ENCODE results near the gene MRPL1.
A peak's percentile ranks its signal among the peaks of the same experiment; 100 is the strongest.

Gene MRPL1

DNA sequence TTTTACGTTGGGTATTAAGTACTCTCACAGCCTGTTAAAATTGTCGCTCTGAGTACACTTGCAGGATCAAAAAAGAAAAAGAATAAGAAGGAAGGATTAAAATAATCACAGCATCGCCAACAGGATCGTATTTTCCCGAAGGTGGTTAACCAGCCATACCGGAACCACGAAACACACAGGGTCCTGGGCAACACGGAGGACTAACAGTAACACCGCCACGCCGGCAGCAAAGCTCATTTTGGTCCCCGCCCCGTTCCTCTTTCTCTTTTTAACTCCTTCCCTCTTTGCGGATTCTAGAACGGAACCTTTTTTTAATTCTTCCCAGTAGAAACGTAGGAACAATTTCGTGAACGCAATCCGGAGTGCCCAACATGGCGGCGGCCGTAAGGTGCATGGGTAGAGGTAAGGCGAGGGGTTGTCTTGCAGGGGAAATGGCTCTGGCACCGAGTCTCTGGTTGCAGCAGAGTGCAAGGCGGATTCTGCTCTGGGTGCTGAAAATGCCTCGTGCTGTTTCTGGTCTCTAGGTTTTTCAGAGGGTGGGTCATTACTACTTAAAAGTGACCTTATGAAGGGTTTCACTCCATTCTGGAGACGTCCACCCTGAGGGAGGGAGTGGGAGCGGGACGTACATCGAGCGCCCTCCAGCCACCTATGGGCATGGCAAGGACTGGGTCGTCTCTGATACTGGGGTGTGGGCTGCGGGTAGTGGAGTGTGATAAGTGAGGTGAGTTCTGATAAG, at the start of gene MRPL1:
MRPL1 (plus strand) TSS at position 353 of the 739 bp plus-strand sequence; CDS start at position 372, 19 bp downstream.
- DNase-seq (ENCODE audit: low spot score), result peak; percentile 80

DNA sequence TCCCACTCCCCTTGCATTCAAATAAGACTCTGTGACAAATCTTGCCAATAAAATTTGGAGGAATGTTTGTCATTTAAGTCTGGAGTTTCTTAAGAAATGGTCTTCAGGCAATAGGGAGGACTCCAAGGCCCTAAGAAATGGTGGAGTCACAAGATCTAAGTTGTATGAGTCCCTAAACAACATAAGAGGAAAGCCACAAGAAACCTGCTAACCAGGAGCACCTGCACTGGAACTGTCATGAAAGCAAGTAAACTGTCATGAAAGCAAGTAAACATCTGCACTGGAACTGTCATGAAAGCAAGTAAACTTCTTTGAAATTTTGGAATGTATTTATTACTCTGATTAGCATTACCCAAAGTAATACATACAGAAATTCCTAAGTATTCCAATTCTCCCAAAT, 47.0 kb upstream of the MRPL1 start:
- no peak for DNase-seq (ENCODE audit: low spot score)

DNA sequence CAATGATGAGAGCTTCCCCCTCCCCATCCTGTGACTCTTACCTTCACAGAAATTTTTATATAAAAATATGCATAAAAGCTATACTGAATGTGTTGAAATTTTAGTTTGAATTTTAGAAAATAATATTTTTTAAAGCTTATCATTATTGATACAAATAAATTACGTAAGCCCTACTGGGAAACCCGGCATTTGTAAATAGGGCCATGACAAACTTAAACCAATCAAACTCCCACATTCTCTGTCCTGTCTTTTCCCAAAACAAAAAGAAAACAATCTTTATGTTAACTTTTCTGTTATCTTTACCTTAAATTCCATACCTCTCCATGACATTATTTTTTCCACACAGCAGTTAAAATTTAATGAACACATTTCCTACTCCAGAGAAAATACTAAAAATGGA, 46.1 kb upstream of the MRPL1 start:
- no peak for DNase-seq (ENCODE audit: low spot score)

DNA sequence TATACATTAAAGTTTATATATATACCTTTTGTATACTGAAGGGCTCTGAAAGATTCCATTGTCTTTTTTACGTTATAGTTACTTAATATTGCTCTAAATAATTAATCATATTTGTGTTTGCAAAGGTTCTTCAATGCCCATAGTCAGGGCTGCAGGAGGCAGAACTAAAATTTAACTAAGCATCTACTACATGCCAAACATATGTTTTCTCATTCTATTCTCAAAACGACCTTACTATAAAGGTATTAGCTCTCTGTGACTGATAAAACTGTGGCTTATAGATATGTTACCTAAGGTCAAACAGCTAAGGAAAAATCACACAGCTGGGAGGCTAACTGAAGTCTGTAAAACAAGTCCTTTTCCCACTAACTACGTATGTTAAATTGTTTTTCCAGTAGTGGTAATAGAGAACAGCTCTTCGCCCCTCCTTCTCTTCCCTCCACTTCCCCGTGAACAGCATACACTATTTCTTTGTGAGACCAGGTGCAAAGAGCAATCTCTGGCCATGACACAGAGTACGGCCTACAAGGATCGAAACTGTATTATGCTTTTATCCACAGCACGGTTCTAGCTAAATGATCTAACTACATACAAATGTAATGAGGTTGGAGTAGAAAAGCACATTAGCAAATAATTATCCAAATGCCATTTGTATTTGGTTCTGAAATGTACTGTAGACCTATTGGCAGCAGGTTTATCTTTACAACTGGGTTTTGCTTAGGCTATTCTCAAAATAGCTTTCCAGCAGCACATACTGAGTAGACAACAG, 45.1 kb upstream of the MRPL1 start:
- no peak for DNase-seq (ENCODE audit: low spot score)

DNA sequence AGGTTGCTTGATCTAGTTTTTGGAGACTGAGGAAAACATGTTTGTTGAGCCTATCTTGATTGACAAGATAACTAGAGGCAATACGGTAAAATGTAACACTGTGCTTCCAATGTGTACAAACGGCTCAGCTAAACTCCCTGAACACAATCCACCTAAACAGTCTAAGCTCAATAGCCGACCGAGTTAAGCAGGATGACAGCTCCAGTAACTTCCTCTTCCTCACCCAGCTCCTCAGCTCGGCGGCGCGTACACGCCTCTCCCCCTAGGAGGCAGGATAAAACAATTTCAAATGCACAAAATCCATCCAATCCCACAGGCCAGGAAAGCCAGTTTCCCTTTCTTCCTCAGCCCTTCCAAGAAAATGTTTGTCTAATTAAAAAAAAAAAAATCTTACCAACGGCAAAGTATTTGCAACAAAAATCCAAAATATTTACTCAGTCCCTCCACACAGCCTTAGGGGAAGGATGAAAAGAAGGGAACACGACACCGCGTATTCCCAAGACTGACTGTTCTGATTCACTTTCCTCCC, 44.5 kb upstream of the MRPL1 start:
- peak; percentile 72 for DNase-seq (ENCODE audit: low spot score)

DNA sequence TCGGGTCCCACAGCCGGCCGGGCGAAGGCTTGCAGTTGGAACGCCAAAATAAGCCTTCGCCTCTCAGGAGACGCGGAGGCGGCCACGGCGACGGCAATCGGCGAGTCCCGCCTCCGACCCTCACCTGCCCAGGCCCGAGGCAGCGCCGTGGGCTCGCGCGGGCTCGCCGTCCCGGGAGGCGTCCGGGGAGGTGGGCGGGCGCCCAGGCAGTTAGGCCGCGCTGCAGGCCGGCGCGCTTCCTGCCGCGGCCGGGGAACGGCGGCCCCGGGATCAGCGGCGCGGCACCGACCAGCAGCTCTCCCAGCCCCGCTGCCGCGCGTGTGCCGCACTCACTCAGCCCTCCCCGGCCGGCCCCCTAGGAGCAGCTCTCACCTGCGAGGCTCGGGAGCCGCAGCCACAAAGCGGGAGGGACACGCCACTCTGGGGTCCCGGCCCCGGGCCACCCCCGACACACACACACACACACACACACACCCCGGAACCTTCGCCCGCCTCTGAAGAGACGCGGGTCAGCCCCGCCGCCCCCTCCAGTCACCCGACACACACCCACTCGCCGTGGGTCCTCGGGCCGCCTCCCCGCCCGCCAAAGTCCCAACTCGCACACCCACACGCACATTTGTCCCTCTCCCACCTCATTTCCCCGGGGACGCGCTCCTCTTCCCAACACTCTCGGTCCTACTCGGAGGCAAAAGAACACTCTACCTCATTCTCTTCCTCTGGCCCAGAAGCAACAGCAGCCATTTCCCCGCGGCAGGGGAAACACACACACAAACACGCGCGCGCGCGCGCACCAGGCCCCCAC, 43.8 kb upstream of the MRPL1 start, which contains the start of gene CNOT6L:
CNOT6L (minus strand) TSS at position 767 of the 802 bp plus-strand sequence; CDS start at position 707, 60 bp downstream.
- DNase-seq (ENCODE audit: low spot score), result peak; percentile 70

DNA sequence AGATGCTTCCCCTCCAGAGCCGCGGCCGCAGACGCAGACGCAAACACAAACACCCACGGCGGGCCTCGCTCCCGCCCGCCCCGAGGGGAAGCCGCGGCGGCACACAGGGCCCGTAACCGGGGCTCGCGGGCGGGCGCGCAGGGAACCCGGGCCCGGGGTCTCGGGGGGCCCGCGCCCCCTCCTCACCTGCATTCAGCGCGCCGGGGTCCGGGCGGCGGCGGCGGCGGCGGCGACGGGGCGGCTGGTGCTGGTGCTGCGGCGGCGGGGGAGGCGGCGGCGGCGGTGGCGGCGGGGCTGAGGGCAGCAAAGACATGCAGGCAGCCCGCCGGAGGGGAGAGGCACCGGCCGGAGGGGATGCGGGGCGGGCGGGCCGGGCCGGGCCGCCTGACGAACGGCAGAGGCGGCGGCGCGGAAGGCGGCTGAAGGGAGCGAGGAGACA, 43.2 kb upstream of the MRPL1 start:
- peak; percentile 69 for DNase-seq (ENCODE audit: low spot score)

DNA sequence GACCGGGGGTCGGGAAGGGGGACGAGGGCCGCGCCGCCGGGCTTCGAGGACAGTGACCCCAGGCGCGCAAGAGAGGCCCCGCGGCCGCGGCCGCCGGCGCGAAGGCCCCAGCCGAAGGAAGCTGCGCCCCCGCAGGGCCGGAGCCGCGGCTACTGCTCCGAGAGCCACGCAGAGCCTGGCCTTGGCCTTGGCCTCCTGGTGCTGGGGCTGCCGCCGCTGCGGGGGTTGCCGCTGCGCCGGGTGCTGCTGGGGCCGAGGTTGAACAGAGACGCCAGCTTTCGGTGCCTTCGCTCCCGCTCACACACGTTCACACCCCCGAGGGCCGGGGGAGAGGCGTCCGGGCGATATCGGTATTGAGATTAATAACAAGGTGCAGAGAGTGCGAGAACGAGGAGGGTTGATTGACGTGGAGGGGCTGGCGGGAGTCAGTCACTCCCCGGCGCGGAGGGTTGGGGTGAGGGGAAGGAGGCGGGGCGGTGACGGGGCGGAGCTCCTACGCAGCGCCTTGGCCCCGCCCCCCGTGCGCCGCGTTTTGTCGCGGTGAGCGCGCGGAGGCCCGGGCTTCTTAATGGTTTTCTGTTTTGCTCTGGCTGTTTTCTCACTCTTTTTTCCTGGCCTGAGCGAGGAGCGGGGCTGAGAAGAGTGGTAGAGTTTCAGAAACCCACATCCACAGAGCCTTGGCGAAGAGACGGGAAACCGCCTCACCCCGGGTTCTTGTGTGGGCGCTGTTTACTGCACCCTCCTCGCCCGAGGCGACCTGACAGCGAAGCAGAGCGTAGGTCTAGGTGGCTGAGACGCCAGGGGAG, 42.6 kb upstream of the MRPL1 start:
- peak; percentile 90 for DNase-seq (ENCODE audit: low spot score)

DNA sequence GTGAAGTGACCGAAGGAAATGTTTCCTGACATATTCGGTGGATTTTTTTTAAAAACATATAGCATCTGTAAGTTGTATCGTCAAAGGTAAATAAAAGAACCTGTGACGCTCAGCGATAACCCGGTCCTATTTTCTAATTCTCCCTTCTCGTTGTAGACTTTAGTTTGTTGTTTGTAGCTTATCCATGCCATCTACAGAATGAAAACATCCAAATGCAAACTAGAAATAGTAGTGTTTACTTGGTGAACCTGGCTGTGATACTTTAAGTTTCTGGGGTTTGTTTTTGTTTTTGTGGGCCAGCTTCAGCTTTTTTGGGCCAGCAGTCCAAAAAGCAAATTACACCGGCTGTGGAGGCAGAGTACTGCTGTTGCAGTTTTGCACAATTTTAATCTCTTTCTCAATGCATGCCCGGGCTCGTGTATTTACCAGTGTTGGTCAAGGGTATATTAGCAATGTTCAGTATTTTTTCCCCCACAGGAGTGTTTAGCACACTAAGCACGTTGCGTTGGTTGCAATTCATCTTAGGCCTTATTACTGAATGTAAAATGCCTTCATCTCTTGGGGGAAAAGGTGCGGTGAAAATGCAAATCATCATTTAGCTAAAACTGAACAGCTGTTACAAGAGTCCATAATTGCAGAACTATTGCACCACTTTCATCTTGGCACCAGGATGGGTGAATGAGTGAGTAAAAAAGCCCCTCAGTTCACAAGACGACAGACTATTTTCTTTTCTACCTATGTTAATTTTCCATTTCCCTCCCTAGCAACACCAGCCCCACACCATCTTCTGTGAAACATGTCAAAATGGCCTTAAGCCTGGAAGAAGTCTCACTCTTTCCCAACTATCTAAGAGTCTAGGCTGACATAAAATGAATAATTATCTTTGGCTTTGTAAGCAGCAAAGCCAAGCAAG, 41.7 kb upstream of the MRPL1 start:
- DNase-seq (ENCODE audit: low spot score), result peak; percentile 26

DNA sequence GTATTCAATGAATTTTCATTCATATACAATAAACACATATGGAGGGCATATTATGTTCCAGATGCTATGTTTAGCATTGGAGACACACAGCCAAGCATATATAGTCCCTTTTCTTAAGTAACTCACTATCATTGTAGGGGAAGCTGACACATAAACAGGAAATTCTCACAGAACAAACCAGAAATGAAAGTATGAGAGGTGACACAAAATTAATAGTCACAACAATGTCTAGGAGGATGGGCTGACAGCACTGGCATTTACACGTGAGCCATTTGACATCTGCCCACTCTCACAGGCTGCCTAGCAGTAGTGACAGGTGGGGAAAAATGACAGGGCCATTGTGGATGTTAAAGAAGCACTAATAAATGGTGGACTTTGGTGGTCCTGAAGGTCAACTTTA, 40.9 kb upstream of the MRPL1 start:
- DNase-seq (ENCODE audit: low spot score), result peak; percentile 44

DNA sequence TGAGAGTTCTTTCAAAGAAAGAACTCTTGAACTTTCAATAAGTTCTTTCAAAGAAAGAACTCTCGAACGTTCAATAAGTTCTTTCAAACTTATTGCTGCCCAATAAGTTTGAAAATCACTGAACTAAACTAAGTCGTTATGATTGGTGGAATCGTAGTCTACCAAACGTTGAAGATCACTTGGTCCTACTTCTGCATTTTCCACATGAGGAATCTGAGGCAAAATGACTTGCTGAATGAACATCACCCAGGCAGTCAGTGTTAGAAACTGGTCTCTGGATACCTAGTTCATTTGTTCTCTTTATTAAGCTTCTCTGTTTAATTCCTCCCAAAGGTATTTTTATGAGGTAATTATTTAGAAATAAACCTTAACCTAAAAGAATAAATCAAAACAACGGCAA, 36.4 kb upstream of the MRPL1 start:
- peak; percentile 41 for DNase-seq (ENCODE audit: low spot score)

DNA sequence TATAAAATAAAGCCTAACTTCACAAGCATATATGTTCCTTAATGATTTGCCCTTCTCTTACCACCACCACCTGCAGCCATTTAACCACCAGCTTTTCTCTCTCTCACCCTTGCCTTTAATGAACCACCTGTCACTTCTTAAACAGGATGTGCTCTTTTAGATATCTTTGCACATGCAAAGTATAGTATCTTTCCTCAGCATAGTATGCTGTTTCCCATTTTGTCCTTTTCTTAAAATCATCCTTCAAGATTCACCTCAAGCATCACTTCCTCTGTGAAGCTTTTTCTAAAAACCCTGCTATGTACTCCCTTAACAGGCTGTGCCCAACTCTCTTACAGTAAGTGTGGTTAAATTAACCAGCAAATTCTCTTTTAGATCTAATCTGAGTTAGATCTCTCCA, 35.3 kb upstream of the MRPL1 start:
- peak; percentile 49 for DNase-seq (ENCODE audit: low spot score)

DNA sequence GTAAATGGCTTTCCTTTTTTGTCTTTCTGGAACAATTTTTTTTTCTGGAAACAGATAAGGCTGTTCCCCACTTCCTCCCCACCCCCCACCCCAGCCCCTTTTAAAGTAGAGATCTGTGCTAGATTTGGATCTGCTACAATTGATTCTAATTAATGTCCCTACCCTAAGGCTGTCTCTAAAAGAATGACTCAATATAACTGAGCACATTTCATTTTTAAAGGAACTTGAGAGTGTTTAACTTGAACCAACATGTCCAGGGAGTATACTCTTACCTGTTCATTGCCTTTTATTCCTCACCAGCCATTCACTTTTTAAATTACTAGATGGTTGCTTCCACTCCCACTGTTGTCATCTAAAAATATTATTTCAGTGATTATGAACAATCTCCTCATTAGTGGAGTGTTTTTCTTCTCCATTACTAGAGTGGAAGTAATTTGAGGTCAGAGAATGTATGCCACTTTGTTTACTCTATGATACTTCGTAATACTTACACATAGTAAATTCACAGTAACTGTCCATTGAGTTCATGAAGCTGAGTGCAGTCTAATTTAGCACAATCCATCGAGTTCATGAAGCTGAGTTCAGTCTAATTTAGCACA, 29.4 kb upstream of the MRPL1 start:
- DNase-seq (ENCODE audit: low spot score), result no peak

DNA sequence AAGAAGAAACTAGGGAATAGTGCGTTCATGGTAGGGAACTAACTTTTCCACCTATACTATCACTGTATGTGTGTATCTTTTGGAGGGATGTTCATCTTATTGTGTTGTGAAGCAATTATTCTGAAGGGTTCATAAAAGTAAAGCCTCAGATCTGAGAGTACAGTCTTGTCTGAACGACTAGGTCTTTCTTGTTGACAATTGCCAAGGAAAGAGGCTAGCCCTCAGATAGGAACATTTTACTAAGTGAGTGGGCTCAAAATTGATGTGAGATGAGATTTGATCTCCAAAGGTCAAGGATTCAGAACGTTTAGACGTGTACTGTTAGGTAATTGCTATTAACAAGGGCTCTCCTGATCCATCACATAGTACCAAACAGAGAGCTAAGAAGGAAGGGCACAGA, 28.2 kb upstream of the MRPL1 start:
- no peak for DNase-seq (ENCODE audit: low spot score)

DNA sequence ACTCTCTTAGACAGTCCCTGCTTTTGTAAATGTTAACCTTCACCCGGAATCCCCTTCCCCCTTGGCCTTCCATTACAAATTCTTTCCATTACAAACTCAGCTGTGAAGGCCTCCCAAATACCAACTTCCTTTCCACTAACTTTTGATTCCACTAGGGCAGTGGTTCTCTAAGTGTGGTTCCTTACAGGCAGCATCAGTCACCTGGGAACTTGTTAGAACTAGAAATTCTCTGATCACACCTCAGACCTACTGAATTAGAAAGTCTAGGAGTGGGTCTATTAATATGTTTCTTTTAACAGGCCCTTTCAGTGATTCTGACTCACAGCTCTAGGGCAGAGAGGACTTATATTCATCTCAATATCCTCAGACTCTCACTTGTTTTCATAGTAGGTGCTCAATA, 19.0 kb upstream of the MRPL1 start:
- no peak for DNase-seq (ENCODE audit: low spot score)

DNA sequence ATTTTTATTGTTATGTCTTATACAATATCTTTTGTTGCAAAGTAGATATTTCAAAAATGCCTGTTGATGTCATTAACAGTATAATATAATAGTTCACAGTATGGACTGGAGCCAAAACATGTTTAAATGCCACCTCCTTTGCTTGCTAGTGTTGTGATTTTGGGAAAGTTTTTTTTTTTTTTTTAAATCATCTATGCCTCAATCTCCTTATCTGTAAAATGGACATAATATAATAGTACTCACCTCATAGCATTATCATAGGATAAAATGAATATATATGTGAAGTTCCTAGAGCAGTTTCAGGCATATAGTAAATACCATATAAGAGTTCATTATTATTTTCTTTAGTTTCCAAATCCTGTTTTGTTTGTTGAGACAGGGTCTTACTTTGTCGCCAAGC, 18.3 kb upstream of the MRPL1 start:
- no peak for DNase-seq (ENCODE audit: low spot score)

DNA sequence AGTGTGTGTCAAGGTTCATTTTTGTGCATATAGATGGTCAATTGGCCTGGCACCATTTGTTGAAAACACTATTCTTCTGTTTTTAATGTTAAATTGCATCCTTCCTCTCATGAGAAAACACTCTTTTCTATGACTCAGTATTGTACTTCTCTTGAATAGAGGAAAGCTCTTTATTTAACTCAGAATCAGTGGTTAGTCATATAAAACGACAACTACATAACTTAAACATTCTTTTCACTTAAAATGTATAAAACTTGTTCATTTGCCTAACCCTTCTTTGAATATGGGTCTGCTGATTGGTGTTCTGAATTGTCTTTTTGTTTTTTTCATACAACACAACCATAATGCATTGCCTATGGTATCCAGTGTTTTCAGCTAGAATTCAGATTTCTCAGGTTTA, 17.2 kb upstream of the MRPL1 start:
- no peak for DNase-seq (ENCODE audit: low spot score)

DNA sequence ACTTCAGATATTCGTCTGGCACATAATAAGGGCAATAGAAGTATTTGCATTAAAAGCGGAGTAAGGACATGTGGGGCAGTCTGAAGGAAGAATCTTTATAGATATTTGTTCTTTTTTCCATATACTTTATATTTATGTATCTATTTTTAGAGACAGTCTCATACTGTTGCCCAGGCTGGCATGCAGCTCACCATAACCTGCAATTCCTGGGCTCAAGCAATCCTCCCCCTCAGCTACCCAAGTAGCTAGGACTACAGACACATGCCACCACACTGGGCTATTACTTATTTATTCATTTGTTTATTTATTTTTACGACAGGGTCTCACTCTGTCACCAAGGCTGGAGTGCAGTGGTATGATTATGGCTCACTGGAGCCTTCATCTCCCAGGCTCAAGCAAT, 16.7 kb upstream of the MRPL1 start:
- no peak for DNase-seq (ENCODE audit: low spot score)

DNA sequence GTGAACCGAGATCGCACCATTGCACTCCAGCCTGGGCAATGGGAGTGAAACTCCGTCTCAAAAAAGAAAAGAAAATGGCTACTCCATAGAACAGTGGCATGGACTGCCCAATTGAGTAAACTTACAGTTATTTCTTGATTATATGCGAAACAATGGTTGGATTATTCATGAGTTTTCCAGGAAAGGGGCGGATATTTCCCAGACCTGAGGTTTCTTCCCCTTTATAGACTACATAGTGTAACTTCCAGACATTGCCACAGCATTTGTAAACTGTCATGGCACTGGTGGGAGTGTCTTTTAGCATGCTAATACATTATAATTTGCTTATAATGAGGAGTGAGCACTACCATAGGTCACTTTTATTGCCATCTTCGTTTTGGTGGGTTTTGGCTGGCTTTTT, 14.1 kb upstream of the MRPL1 start:
- no peak for DNase-seq (ENCODE audit: low spot score)

Measured in germinal center (tissue), 1 donor.